ENCODE measurements around the gene EVX1.
A peak's percentile ranks its signal among the peaks of the same experiment; 100 is the strongest.

The EVX1 gene

GRCh38 chr7:27209933-27210440, 32.6 kb upstream of the EVX1 start:
- Histone ChIP-seq H3K4me1 (ENCODE audit: control insufficient read depth, insufficient read depth, low read length) (peaks cover 3% of the 10 kb centered on the region), H3K9ac (ENCODE audit: low read depth, low read length) (no peak overlapping the region), H3K9me3 (ENCODE audit: control insufficient read depth, insufficient read depth, low read length) (no peaks in the 10 kb centered on the region), H3K27me3 (ENCODE audit: control insufficient read depth, insufficient read depth, low read length) (peaks cover 100% of the 10 kb centered on the region), H3K4me3 (ENCODE audit: low read depth, low read length) (peak overlapping the region; percentile 26), H3K36me3 (ENCODE audit: control insufficient read depth, insufficient read depth, low read length) (no peaks in the 10 kb centered on the region)

GRCh38 chr7:27210441-27211083, 32.0 kb upstream of the EVX1 start:
- Histone ChIP-seq H3K4me3 (ENCODE audit: low read depth, low read length) (peak overlapping the region; percentile 26), H3K27me3 (ENCODE audit: control insufficient read depth, insufficient read depth, low read length) (peaks cover 100% of the 10 kb centered on the region), H3K9ac (ENCODE audit: low read depth, low read length) (no peak overlapping the region), H3K36me3 (ENCODE audit: control insufficient read depth, insufficient read depth, low read length) (no peaks in the 10 kb centered on the region), H3K9me3 (ENCODE audit: control insufficient read depth, insufficient read depth, low read length) (no peaks in the 10 kb centered on the region), H3K4me1 (ENCODE audit: control insufficient read depth, insufficient read depth, low read length) (peaks cover 4% of the 10 kb centered on the region)

GRCh38 chr7:27211084-27211446, 31.5 kb upstream of the EVX1 start:
- H3K9me3 ChIP-seq (ENCODE audit: control insufficient read depth, insufficient read depth, low read length) = no peaks in the 10 kb centered on the region
- H3K27me3 ChIP-seq (ENCODE audit: control insufficient read depth, insufficient read depth, low read length) = peaks cover 100% of the 10 kb centered on the region
- peak overlapping the region; percentile 26 for H3K4me3 ChIP-seq (ENCODE audit: low read depth, low read length)
- no peak overlapping the region for H3K9ac ChIP-seq (ENCODE audit: low read depth, low read length)
- H3K36me3 ChIP-seq (ENCODE audit: control insufficient read depth, insufficient read depth, low read length) = no peaks in the 10 kb centered on the region
- H3K4me1 ChIP-seq (ENCODE audit: control insufficient read depth, insufficient read depth, low read length) = peaks cover 4% of the 10 kb centered on the region

GRCh38 chr7:27211764-27212204, 30.8 kb upstream of the EVX1 start:
- H3K9me3 ChIP-seq (ENCODE audit: control insufficient read depth, insufficient read depth, low read length) = no peaks in the 10 kb centered on the region
- peaks cover 4% of the 10 kb centered on the region for H3K4me1 ChIP-seq (ENCODE audit: control insufficient read depth, insufficient read depth, low read length)
- H3K36me3 ChIP-seq (ENCODE audit: control insufficient read depth, insufficient read depth, low read length) = no peaks in the 10 kb centered on the region
- H3K4me3 ChIP-seq (ENCODE audit: low read depth, low read length) = peak overlapping the region; percentile 13
- no peak overlapping the region for H3K9ac ChIP-seq (ENCODE audit: low read depth, low read length)
- H3K27me3 ChIP-seq (ENCODE audit: control insufficient read depth, insufficient read depth, low read length) = peaks cover 100% of the 10 kb centered on the region

GRCh38 chr7:27212497-27213432, 29.8 kb upstream of the EVX1 start:
- Histone ChIP-seq H3K36me3 (ENCODE audit: control insufficient read depth, insufficient read depth, low read length) (no peaks in the 10 kb centered on the region), H3K27me3 (ENCODE audit: control insufficient read depth, insufficient read depth, low read length) (peaks cover 100% of the 10 kb centered on the region)

GRCh38 chr7:27213433-27214238, 29.0 kb upstream of the EVX1 start:
- Histone ChIP-seq H3K27me3 (ENCODE audit: control insufficient read depth, insufficient read depth, low read length) (peaks cover 100% of the 10 kb centered on the region), H3K9me3 (ENCODE audit: control insufficient read depth, insufficient read depth, low read length) (no peaks in the 10 kb centered on the region), H3K36me3 (ENCODE audit: control insufficient read depth, insufficient read depth, low read length) (no peaks in the 10 kb centered on the region), H3K9ac (ENCODE audit: low read depth, low read length) (no peak overlapping the region), H3K4me1 (ENCODE audit: control insufficient read depth, insufficient read depth, low read length) (peaks cover 4% of the 10 kb centered on the region), H3K4me3 (ENCODE audit: low read depth, low read length) (peak overlapping the region; percentile 22)

More at GRCh38 chr7:27212497-27213432, 29.8 kb upstream of the EVX1 start:
- H3K9ac ChIP-seq (ENCODE audit: low read depth, low read length) = no peak overlapping the region
- H3K4me3 ChIP-seq (ENCODE audit: low read depth, low read length) = peak overlapping the region; percentile 22
- no peaks in the 10 kb centered on the region for H3K9me3 ChIP-seq (ENCODE audit: control insufficient read depth, insufficient read depth, low read length)
- H3K4me1 ChIP-seq (ENCODE audit: control insufficient read depth, insufficient read depth, low read length) = peaks cover 4% of the 10 kb centered on the region

GRCh38 chr7:27214239-27214950, 28.2 kb upstream of the EVX1 start:
- H3K36me3 ChIP-seq (ENCODE audit: control insufficient read depth, insufficient read depth, low read length) = no peaks in the 10 kb centered on the region
- peaks cover 4% of the 10 kb centered on the region for H3K4me1 ChIP-seq (ENCODE audit: control insufficient read depth, insufficient read depth, low read length)
- H3K9me3 ChIP-seq (ENCODE audit: control insufficient read depth, insufficient read depth, low read length) = no peaks in the 10 kb centered on the region
- no peak overlapping the region for H3K9ac ChIP-seq (ENCODE audit: low read depth, low read length)
- peaks cover 100% of the 10 kb centered on the region for H3K27me3 ChIP-seq (ENCODE audit: control insufficient read depth, insufficient read depth, low read length)
- H3K4me3 ChIP-seq (ENCODE audit: low read depth, low read length) = peak overlapping the region; percentile 22

GRCh38 chr7:27215356-27215755, 27.2 kb upstream of the EVX1 start:
- H3K4me3 ChIP-seq (ENCODE audit: low read depth, low read length) = no peak overlapping the region
- H3K9ac ChIP-seq (ENCODE audit: low read depth, low read length) = no peak overlapping the region
- no peaks in the 10 kb centered on the region for H3K9me3 ChIP-seq (ENCODE audit: control insufficient read depth, insufficient read depth, low read length)
- H3K27me3 ChIP-seq (ENCODE audit: control insufficient read depth, insufficient read depth, low read length) = peaks cover 100% of the 10 kb centered on the region
- H3K4me1 ChIP-seq (ENCODE audit: control insufficient read depth, insufficient read depth, low read length) = peaks cover 4% of the 10 kb centered on the region
- H3K36me3 ChIP-seq (ENCODE audit: control insufficient read depth, insufficient read depth, low read length) = no peaks in the 10 kb centered on the region

GRCh38 chr7:27217951-27218350, 24.7 kb upstream of the EVX1 start:
- peaks cover 100% of the 10 kb centered on the region for H3K27me3 ChIP-seq (ENCODE audit: control insufficient read depth, insufficient read depth, low read length)
- peaks cover 4% of the 10 kb centered on the region for H3K4me1 ChIP-seq (ENCODE audit: control insufficient read depth, insufficient read depth, low read length)
- no peak overlapping the region for H3K4me3 ChIP-seq (ENCODE audit: low read depth, low read length)
- H3K9ac ChIP-seq (ENCODE audit: low read depth, low read length) = no peak overlapping the region
- H3K36me3 ChIP-seq (ENCODE audit: control insufficient read depth, insufficient read depth, low read length) = no peaks in the 10 kb centered on the region
- no peaks in the 10 kb centered on the region for H3K9me3 ChIP-seq (ENCODE audit: control insufficient read depth, insufficient read depth, low read length)

GRCh38 chr7:27219821-27220220, 22.8 kb upstream of the EVX1 start:
- Histone ChIP-seq H3K4me1 (ENCODE audit: control insufficient read depth, insufficient read depth, low read length) (peaks cover 3% of the 10 kb centered on the region), H3K4me3 (ENCODE audit: low read depth, low read length) (no peak overlapping the region), H3K27me3 (ENCODE audit: control insufficient read depth, insufficient read depth, low read length) (peaks cover 100% of the 10 kb centered on the region), H3K36me3 (ENCODE audit: control insufficient read depth, insufficient read depth, low read length) (no peaks in the 10 kb centered on the region), H3K9ac (ENCODE audit: low read depth, low read length) (no peak overlapping the region), H3K9me3 (ENCODE audit: control insufficient read depth, insufficient read depth, low read length) (no peaks in the 10 kb centered on the region)
